ENCODE results near the gene NCAPD3.

The NCAPD3 gene

DNA sequence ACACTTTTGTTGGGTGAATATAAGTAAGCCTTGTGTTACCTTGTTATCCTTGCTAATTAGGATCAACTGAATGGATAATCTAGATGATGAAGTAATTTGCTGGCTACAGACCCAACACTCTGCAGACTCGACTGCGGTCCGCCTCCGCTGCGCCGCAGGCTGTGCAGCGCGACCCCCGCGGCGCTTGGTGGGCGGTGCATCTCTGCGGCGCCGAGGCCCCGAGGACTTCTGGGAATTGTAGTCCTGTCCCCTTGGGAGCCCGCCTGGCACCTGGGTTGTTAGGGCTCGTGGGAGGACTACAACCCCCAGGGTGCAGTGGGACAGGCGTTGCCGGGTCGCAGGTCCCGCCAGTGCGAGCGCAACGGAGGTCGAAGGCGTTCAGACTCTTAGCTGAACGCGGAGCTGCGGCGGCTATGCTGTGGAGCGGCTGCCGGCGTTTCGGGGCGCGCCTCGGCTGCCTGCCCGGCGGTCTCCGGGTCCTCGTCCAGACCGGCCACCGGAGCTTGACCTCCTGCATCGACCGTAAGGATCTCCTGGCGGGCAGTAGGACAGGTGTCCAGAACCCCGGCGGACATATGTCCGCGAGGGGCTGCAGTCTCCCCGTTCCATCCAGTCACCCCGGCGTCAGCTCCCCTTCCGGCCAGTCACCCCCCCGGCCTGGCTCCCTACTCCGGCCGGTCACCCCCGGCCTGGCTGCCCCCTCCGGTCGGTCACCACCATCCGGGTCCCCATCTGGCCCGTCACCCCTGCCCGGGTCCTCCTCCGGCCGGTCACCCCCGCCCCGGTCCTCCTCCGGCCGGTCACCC, 29.6 kb upstream of the NCAPD3 start, which contains the start of the genes ACAD8 and THYN1:
Gene ACAD8 (plus strand): TSS at position 381 of the 806 bp plus-strand sequence. CDS start 33 bp downstream, at position 414.
Gene THYN1 (minus strand): TSS at position 165 of the 806 bp plus-strand sequence. CDS start 470 bp downstream, outside the sequence.
- peak; percentile 66 for DNase-seq

DNA sequence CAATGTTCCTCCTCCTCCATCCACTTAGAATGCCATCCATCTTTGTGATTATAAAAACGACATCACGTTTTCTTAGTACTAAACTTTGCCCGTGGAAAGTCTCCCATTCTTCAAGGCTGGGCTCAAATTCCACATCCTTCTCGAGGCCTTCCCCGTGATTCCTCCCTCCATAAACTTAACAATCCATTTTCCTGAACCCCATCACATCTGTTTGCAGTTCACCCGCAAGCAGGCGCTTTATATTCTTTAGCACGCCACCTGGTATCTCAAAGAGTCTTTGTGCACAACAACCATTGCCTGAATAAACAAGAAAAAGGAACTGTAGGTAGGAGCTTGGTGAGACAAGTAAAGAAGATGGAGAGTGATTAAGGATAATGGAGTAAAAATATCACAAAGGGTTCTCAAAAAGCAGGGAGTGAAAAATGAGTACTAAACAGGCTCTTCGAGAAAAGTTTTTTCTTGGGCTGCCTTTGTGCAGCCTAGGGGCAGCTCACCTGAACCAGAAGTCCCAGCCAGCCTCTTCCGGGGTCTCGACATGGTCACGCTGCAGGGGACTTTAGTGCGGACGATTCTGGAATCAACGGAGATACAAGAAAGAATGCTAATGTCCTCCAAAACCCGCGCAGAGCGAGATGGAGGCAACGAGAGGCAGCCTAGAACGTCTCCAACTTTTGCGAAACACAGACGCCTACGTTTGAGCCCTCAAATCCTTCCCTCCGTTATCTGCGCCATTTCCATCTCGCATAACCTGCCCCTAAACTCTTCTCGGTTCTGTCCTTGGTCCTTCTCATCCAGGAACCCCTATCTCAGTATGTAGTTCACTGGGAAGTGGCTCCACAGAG, 28.8 kb upstream of the NCAPD3 start:
- no peak for DNase-seq

DNA sequence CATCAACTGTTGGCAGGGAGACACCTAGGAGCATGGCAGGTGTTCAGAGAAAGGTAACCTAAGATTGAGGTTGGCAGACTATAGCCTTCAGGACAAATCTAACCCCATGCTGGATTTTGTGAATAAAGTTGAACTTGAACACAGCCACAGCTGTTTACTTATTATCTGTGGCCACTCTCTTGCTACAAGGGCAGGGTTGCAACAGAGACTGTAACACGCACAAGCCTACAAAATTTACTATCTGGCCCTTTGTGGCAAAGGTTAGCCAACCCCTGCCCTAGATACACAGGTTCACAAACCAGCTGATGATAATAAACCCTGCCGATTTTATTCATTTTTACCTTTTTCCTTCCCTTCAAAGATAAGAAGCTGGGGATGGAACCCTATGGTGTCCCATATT, 26.9 kb upstream of the NCAPD3 start:
- DNase-seq = no peak

DNA sequence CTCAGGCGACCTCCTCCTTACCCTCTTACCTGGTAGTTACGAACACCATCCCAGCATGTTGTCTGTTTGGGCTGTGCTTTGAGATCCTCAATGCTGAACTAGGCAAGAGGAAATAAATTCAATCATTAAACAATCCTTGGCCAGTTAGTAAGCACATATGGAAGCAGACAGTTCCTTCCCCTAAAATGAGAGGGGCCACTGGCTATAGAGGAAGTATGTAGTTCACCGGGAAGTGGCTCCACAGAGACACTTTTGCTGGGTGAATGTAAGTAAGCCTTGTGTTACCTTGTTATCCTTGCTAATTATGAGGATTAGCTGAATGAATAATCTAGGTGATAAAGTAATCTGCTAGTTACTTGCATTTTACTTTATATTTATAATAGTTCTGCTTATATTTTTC, 26.5 kb upstream of the NCAPD3 start:
- DNase-seq = no peak

DNA sequence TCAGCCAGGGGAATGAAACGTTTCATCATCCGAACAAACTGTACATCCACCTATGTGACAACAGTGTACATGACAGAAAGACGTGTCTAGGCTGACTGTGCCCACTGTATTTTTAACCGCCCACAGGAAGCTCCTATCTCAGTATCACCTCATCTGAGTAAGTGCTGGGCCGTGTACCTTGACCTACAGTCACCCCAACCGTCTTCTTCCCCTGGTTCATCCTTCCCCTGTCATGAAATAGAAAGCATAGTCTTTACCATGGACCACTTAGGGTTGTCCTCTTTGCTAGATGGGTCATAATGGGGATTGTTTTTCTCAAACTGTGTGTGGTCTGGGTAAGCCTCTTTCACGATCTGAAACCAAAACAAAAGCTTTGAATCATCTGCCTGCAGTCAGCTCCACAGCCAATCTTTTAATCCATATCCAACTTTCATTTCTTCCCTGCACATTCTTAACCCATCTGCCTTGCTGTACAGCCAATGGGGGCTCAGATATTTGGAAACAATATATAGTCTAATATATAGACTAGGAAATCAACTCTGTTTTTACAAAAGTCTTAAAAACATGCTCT, 25.2 kb upstream of the NCAPD3 start:
- DNase-seq = no peak

DNA sequence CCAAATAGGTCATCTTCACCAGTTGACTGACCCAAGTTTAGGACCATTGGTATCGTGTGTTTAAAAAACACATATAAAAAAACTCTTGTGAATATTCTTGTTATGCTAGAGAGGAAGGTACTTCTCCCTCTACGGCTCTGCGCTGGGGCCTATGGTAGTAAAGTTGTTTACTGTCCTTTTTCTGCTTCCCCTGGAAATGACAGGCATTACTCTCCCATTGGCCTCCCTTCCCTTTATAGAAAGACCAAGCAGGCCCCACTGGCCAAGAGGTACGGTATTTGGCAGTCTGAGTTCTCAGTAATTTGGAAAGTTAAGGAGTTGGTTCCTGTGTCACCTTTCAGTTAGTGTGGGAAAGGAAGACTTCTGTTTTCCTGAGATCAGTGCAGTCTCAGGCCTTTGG, 22.9 kb upstream of the NCAPD3 start:
- DNase-seq = no peak

DNA sequence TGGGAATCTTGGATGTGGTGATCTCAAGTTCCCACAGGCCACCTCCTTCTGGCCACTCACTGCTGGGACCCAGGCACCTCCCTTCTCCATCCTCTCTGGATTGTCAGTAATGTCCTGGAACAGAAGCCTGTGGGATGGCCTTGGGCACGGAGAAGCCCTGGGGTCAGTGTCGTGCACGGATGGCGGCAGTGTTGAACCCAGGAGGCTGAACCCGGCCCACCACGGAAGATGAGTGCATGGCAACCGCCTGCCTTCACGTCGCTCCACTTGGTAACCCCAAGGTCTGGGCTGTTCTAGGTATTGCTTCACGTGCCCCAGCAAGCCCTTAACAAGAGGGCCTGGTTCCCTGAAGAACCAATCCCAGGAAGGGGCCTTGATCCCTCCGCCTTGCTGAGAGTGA, 22.3 kb upstream of the NCAPD3 start:
- DNase-seq = no peak

DNA sequence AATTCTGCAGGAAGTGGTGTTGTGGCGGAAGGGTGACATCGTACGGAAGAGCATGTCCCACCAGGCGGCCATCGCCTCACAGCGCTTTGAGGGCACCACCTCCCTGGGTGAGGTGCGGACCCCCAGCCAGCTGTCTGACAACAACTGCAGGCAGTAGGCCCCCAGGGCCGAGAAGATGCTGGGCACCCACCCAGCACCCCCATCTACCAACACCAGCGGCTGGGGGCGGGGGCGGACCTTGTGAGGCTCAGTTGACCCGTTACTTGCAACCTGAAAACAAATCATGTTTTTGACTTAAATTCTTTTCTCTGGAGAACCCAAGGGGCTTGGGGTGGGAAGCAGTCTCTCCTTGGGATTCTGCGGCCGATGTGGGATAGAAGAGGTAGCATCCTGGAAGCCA, 21.7 kb upstream of the NCAPD3 start:
- no peak for DNase-seq

DNA sequence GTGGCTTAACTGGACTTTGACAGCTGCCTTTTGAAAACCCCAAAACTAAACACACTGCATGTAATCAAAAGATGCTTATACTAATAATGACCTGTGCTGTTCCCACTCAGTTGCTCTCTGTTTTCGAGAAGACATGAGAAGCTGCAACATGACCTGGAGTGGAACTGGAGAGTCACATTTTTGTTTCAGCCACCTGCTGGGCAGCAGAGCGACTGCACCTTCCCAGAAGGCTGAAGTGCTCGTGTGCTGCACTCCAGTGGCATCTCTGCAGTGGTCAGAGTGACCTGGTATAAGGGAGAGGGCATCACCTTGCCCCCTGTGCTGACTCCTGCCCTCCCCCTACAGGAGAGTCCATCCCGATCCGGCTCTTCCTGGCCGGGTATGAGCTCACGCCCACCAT, 20.8 kb upstream of the NCAPD3 start:
- DNase-seq = no peak

DNA sequence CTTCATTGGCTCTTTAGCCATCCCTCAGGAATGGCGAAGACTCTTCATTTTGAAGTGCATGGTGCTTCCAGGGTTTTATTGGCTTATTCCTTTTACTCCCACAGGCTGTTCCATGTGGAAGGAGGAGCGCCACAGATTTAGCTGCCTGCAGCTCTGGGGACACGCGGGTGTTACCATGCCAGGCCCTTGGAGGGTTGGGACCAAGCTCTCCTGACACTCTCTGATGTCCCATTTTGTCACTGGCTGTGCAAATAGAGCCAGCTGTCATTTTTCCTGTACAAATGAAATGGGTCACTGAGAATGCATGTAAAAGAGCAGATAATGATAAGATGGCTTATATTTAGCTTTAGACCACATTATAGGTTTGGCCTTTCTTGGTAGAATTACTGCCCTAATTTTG, 20.1 kb upstream of the NCAPD3 start:
- no peak for DNase-seq

DNA sequence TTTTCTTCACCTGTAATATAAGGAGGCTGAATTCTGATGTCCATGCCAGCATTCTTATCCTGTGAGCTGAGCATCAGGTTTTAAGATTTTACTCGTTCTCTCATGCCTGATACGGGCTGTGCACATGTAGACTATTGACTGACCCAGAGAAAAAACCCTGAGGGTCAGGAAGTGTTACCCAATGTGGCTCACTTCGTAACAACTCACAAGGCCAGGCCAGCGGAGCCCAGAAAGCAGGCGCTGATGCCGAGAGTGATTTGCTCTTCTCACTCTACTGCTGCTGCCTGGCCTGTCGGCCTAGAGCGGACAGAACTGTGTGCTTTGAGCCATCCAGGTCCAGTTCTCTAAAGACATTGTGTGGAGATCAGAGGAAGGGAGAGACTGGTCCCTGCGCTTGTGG, 18.6 kb upstream of the NCAPD3 start:
- no peak for DNase-seq

DNA sequence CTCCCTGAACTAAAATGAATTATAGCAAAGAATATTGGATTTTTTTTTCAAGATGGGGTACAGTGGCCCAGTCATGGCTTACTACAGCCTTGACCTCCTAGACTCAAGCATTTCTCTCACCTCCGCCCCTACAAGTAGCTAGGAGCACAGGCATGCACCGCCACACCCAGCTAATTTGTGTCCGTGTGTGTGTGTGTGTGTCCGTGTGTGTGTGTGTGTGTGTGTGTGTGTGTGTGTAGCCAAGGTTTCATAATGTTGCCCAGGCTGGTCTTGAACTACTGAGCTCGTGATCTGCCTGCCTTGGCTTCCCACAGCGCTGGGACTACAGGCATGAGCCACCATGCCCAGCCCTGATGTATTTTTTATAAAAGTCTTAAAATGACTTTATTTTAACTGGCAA, 16.8 kb upstream of the NCAPD3 start:
- DNase-seq = no peak

DNA sequence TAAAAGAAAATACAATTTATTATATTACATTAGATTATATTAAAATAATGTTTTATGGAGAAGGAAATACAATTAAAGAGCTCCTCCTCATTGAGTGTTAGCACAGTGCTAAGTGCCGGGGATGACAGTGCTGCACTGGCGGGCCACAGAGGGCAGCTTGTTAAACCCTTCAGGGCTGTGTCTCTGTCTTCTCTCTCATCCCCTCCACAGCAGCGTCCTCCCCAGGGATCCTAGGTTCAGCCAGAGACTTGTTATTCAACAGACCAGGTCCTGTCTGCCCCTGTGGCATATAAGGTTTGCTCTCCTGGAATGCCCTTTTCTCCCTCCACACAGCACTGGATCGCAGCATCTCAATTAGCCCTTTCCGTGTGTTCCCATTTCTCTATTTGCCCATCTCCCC, 15.2 kb upstream of the NCAPD3 start:
- no peak for DNase-seq

DNA sequence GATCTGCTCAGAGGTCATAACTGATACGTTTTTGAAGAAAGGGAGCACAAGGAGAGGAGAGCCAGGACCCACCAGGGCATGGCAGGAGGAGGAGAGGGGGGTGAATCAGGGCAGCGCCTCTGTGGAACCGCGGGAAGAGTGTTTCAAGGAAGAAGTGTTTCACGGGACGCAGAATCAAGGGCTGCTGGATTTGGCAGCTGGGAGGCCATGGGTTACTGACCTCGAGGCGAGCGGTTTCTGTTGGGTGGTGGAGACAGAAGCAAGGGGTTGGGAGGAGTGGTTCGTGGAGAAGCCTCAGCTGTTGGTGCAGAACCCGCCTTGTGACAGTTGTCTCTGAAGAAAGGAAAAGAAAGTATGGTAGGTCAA, 13.8 kb upstream of the NCAPD3 start:
- no peak for DNase-seq

DNA sequence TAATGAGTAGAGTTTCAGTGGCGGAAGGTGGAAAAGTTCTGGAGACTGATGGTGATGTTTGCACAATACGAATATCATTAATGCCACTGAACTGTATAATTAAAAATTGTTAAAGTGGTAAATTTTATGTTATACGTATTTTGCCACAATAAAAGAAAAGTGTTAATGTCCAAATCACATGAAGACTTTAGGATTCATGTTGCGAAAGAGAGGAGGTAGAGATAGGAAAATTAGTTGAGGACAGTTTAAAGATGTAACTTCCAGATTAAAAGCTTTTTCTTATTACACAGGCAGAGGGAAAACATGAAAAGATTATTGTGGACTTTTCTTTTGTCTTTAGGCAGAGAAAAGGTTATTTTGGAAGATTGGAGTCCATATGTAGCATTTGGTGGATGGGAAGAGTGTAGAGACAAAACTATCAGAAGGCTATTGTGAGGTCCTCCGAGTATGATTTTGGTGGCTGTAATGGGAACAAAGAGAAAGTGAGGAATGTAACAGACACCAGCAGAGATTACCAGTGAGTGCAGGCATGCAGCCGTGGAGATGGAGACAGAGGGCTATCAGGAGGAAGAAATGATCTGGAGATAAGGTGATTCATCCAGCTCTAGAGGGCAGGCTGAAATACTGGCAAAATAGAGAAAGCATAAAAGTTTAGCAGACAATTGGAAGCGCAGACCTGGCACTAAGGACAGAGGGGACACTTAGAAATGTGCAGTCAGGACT, 13.2 kb upstream of the NCAPD3 start:
- DNase-seq = no peak

DNA sequence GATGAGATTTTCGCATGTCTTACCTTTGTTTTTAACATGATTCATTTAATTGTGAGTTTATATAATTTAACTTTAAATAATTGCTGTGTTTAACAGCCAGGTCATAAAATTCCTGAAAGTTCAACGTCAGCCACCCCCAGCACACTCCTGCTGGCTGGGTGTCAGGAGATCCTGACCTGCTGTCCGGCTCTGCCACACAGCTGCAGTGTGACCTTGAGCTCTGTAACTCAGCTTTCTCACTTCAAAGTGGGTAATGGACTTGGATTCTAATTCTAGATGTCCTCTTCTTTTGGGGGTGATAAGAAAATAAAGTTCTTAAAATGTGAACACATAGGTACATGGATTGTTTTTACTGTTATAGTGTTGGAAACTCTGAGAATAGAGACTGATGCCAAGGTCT, 11.6 kb upstream of the NCAPD3 start:
- DNase-seq = no peak

DNA sequence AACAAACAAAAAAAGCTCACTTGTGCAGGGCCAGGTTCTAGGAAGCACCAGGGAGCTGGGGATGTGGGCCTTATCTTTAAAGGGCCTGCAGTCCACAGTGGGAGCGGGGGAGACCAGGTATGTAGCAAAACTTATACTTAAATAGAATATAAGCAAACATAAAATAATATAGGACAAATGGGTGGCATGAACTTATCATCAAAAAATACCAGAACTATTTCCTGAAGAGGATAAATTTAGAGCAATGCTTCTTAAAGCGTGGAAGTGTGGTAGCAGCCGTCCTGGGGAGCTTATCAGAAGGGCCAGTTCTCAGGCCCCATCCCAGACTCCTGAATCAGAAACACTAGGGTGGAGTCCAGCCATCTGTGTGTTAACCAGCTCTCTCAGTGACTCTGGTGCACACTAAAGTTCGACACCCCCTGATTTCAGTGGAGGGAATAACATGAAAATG, 10.0 kb upstream of the NCAPD3 start:
- DNase-seq = no peak

DNA sequence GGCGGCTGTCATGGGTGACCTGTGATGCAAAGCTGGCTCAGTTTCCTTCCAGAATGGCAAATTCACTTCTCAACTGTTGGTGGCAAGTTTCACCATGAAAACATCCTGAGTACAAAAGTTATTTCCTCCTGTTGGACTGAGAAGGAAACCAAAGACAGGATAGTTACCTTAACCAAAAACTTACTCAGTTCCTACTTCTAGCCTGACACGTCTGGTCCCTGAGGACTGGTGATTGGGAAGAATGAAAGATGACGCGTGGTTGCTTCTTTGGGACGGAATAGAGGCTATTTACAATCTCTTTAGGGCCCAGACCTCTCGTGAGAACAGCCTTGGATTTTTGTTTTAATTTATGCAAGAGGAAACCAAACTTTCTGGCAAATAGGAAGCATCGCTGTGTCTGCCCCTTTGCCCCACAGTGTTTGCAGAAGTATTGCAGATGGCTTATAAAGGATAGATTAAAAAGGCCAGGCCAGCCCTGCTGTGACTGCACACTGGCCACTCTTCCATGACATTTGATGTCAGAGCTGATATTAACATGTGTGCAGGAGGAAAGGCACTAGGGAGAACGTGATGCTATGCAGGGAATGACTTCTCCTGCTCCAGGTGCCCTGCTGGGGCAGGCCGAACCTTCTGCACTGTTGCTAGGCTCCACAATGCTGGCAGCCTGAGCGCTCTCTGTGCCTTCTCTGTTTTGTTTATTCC, 8.3 kb upstream of the NCAPD3 start:
- no peak for DNase-seq

DNA sequence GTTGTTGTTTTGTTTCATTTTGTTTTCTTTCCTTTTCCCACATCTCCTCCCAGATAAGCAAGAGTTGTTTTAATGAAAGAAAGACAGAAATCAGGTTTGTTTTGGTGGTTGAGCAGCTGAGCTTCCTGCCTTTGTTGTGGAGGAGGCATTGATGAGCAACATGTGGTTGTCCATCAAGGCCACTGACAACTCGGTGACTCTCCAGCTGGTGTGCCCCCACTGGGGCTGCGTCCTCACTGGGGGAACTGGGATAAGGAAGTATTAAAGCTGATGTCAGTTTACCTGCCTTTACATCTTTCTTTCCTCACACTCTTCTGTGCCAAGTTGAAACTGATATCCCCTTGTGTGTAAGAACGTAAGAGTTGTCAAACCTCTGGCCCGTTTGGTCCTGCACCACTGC, 6.6 kb upstream of the NCAPD3 start:
- no peak for DNase-seq

DNA sequence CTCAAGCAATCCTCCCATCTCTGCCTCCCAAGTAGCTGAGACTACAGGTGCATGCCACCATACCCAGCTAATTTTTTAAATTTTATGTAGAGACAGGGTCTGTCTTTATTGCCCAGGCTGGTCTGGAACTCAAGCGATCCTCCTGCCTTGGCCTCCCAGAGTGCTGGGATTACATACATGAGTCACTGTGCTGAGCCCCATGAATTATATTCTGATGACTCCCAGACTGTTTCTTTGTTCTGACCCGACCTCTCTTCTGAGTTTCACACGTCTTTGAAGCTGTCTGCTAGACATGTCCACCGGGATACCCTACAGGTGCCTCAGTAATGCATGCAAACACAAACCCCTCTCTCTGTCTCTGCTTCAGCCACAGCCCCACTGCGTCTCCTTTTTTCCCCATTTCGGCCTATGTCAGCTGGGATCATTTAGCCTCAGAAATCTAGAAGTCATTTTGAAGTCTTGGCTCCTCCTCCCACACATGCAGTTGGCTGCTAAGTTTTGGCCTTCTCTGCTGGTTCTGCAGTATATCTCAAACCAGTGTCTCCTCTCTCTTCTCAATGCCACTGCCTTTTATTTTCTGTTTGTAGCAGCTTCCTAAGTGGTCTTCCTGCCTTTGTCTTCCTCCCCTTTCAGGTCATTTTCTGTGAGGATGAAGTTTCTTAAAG, 5.5 kb upstream of the NCAPD3 start:
- DNase-seq = no peak

DNA sequence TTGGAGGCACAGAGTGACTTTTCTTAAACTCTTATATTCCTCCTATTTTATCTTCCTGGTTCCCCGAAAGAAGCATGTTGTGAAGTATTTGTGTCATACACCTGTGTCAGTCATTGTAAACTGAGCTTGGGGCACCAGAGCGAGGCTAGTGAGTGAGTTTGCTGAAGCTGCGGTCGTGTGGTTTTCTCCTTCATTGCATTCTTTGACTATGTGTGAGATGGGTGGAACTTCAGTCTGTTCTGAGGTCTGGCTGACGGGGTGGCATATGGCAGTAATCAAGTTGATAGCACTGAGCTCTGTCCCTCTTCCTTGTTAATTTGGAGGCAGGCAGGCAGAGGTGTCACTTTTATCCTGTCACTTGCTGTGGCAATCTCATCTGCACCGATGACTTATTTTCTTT, 4.9 kb upstream of the NCAPD3 start:
- DNase-seq = no peak

DNA sequence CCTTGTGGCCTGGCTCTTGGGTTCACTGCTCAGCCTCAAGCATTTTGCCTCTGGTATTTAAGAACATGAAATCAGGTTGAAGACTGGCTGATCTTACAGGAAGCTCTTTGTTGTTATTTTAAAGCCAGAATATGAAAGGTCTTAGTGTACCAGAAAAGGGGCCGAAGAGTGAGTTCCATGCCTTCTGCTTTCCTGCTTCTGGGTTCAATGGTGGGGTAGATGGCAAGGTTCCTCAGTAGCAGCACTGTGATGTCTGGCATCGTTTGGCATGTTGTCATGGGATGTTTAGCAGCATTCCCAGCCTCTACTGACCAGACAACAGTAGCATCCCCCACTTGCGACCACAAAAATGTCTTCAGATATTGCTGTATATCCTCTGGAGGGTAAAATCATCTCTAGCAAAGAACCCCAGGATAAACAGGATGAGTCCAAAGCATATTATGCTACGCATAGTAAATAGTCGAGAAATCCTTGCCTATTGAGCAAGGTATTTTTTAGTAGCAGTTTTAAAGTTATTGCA, 3.1 kb upstream of the NCAPD3 start:
- DNase-seq = no peak
